22Rv1 (cell line): ENCODE measurements around the gene ALDOA.

Experiments
- H3K27ac ChIP-seq: fragments of 450-650 bp; 2 replicates; pipeline ENCODE4 v1.5.1; 2017
- ZFX ChIP-seq: fragments of 450-650 bp; IDR thresholded peaks from 2 replicates; pipeline ENCODE4 v1.6.1; 2017; ENCODE audit warnings: antibody characterized with exemption, borderline replicate concordance
- TF ChIP-seq, protein P1 (sequence below): fragments of 450-650 bp; IDR thresholded peaks from 2 replicates; pipeline ENCODE4 v1.5.1; 2017; ENCODE audit warnings: mild to moderate bottlenecking

ALDOA gene

GRCh38 chr16:30076276-30076791, 10.8 kb downstream of the ALDOA start:
- peak overlapping the region; percentile 89 for H3K27ac ChIP-seq
- TF ChIP-seq, protein P1, sequence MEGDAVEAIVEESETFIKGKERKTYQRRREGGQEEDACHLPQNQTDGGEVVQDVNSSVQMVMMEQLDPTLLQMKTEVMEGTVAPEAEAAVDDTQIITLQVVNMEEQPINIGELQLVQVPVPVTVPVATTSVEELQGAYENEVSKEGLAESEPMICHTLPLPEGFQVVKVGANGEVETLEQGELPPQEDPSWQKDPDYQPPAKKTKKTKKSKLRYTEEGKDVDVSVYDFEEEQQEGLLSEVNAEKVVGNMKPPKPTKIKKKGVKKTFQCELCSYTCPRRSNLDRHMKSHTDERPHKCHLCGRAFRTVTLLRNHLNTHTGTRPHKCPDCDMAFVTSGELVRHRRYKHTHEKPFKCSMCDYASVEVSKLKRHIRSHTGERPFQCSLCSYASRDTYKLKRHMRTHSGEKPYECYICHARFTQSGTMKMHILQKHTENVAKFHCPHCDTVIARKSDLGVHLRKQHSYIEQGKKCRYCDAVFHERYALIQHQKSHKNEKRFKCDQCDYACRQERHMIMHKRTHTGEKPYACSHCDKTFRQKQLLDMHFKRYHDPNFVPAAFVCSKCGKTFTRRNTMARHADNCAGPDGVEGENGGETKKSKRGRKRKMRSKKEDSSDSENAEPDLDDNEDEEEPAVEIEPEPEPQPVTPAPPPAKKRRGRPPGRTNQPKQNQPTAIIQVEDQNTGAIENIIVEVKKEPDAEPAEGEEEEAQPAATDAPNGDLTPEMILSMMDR, result no peak
- no peak for TF ChIP-seq ZFX

GRCh38 chr16:30077656-30078055, 12.1 kb downstream of the ALDOA start:
- no peak overlapping the region for H3K27ac ChIP-seq
- TF ChIP-seq, protein P1, result no peak
- no peak for TF ChIP-seq ZFX

- no peak overlapping the region for H3K27ac ChIP-seq
- TF ChIP-seq, protein P1, result no peak
- no peak for TF ChIP-seq ZFX
These were observed 13.2 kb downstream of the ALDOA start for GRCh38 chr16:30078744-30079143.

- H3K27ac ChIP-seq, result no peak overlapping the region
- TF ChIP-seq ZFX, result no peak
- TF ChIP-seq, protein P1, result no peak
These were observed 13.9 kb downstream of the ALDOA start for GRCh38 chr16:30079480-30079879.

DNA sequence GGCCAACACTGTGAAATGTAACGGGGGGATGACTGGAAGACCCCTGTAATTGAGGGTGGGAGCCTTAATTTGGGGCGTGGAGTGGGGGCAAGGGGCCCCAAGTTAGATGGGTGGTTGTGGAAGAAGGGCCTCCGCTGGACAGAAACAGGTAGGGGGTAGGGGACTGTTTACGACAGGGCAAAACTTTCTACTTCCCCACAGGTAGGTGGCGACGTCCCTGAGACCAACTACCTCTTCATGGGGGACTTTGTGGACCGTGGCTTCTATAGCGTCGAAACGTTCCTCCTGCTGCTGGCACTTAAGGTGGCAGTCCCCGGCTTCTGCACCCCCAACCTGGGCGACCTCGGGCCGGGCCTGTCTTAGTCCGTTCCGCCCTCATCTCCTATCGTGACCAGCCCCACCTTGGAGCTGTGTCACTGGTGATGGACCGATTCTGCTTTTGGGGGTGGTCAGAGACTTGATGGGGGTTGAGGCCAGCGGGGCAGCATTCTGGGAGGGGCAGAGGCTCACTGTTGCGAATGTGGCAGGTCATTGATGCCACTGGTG, 17.1 kb downstream of the ALDOA start:
- TF ChIP-seq, protein P1, result peak; percentile 35
- no peak for TF ChIP-seq ZFX

GRCh38 chr16:30083216-30084055, 17.9 kb downstream of the ALDOA start:
- TF ChIP-seq, protein P1, result no peak
- no peak for TF ChIP-seq ZFX
- no peak overlapping the region for H3K27ac ChIP-seq

More for the DNA sequence above, 17.1 kb downstream of the ALDOA start:
- no peak overlapping the region for H3K27ac ChIP-seq

DNA sequence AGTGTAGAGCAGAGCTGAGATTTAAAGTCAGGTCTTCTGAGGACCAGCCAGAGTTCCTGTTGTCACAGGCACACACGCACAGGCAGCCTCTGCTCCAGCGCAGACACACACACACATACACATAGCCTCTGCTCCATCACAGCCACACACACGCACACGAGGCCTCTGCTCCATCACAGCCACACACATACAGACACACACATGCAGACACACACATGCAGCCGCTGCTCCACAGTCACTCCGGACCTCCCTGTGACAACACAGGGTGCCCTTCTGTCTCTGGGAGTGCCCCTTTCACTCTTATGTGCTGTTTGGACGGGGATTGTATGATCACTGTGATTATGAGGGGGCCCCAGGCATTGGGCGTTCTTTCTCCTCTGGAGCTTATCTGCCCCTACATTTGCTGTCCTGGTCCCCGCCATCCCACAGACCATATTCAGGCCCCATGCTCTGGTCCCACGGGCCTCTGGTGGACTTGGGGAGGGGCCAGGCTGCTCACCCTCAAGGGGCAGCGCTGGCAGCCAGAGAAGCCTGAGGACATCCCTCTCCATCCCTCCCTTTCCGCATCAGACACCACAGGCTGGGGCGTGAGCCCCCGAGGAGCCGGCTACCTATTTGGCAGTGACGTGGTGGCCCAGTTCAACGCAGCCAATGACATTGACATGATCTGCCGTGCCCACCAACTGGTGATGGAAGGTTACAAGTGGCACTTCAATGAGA, 18.7 kb downstream of the ALDOA start:
- TF ChIP-seq, protein P1, result no peak
- TF ChIP-seq ZFX, result no peak
- no peak overlapping the region for H3K27ac ChIP-seq
